Measurements from ENCODE around the gene WWC2. TPM values are rescaled to one million over a fixed set of nuclear protein-coding genes. Genes with fewer than 3 reads are reported as not detected.
A peak's percentile ranks its signal among the peaks of the same experiment; 100 is the strongest.

The WWC2 gene
- total RNA-seq, 1 experiment from 2014 or later, result 126 TPM

- ChIA-PET CTCF (interaction anchor here (0.6 to 2.4 kb wide), 3 partner anchors 48 to 110 kb away, joined by 3 to 11 read pairs (median 3); no protein-coding TSS in a partner anchor), POLR2A (no interaction called here)
- Mint-ChIP-seq H3K4me1 (peaks cover 47% of the 10 kb centered on the region), H3K27ac (peak overlapping the region; percentile 67), H3K36me3 (peaks cover 5% of the 10 kb centered on the region; the same call in 1 of the 2 replicates), H3K27me3 (ENCODE audit: low read depth) (no peaks in the 10 kb centered on the region), H3K9me3 (0 out of 2 replicates have a peak, but pooled peaks cover 5% of the 10 kb centered on the region), H3K4me3 (no peak overlapping the region)
- ATAC-seq, result no peak
- DNase-seq (ENCODE audit: low spot score), result no peak
- TF ChIP-seq ZNF317 (CRISPR knock-in tag; IDR thresholded peaks at IDR 0.05; ENCODE audit: borderline replicate concordance, low read depth) (no peak), ZNF416 (CRISPR knock-in tag; IDR thresholded peaks at IDR 0.05) (no peak), MXD4 (CRISPR knock-in tag; IDR thresholded peaks at IDR 0.05; ENCODE audit: borderline replicate concordance) (no peak), SMAD4 (CRISPR knock-in tag; IDR thresholded peaks at IDR 0.05) (no peak), NFE2L1 (CRISPR knock-in tag; IDR thresholded peaks at IDR 0.05) (no peak), ETV6 (CRISPR knock-in tag; IDR thresholded peaks at IDR 0.05) (no peak), ATF1 (CRISPR knock-in tag; IDR thresholded peaks at IDR 0.05) (no peak), ATF6 (CRISPR knock-in tag; IDR thresholded peaks at IDR 0.05) (no peak), ZNF232 (CRISPR knock-in tag; IDR thresholded peaks at IDR 0.05) (no peak)
- TF ChIP-seq, protein P1, sequence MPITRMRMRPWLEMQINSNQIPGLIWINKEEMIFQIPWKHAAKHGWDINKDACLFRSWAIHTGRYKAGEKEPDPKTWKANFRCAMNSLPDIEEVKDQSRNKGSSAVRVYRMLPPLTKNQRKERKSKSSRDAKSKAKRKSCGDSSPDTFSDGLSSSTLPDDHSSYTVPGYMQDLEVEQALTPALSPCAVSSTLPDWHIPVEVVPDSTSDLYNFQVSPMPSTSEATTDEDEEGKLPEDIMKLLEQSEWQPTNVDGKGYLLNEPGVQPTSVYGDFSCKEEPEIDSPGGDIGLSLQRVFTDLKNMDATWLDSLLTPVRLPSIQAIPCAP (CRISPR knock-in tag; IDR thresholded peaks at IDR 0.05), result no peak
- TF ChIP-seq, protein P2, sequence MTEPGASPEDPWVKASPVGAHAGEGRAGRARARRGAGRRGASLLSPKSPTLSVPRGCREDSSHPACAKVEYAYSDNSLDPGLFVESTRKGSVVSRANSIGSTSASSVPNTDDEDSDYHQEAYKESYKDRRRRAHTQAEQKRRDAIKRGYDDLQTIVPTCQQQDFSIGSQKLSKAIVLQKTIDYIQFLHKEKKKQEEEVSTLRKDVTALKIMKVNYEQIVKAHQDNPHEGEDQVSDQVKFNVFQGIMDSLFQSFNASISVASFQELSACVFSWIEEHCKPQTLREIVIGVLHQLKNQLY (CRISPR knock-in tag; IDR thresholded peaks at IDR 0.05), result no peak
- TF ChIP-seq, protein P3, sequence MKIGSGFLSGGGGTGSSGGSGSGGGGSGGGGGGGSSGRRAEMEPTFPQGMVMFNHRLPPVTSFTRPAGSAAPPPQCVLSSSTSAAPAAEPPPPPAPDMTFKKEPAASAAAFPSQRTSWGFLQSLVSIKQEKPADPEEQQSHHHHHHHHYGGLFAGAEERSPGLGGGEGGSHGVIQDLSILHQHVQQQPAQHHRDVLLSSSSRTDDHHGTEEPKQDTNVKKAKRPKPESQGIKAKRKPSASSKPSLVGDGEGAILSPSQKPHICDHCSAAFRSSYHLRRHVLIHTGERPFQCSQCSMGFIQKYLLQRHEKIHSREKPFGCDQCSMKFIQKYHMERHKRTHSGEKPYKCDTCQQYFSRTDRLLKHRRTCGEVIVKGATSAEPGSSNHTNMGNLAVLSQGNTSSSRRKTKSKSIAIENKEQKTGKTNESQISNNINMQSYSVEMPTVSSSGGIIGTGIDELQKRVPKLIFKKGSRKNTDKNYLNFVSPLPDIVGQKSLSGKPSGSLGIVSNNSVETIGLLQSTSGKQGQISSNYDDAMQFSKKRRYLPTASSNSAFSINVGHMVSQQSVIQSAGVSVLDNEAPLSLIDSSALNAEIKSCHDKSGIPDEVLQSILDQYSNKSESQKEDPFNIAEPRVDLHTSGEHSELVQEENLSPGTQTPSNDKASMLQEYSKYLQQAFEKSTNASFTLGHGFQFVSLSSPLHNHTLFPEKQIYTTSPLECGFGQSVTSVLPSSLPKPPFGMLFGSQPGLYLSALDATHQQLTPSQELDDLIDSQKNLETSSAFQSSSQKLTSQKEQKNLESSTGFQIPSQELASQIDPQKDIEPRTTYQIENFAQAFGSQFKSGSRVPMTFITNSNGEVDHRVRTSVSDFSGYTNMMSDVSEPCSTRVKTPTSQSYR (CRISPR knock-in tag; IDR thresholded peaks at IDR 0.05), result no peak
- TF ChIP-seq, protein P4, sequence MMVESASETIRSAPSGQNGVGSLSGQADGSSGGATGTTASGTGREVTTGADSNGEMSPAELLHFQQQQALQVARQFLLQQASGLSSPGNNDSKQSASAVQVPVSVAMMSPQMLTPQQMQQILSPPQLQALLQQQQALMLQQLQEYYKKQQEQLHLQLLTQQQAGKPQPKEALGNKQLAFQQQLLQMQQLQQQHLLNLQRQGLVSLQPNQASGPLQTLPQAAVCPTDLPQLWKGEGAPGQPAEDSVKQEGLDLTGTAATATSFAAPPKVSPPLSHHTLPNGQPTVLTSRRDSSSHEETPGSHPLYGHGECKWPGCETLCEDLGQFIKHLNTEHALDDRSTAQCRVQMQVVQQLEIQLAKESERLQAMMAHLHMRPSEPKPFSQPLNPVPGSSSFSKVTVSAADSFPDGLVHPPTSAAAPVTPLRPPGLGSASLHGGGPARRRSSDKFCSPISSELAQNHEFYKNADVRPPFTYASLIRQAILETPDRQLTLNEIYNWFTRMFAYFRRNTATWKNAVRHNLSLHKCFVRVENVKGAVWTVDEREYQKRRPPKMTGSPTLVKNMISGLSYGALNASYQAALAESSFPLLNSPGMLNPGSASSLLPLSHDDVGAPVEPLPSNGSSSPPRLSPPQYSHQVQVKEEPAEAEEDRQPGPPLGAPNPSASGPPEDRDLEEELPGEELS (CRISPR knock-in tag; IDR thresholded peaks at IDR 0.05), result no peak
- TF ChIP-seq, protein P5, sequence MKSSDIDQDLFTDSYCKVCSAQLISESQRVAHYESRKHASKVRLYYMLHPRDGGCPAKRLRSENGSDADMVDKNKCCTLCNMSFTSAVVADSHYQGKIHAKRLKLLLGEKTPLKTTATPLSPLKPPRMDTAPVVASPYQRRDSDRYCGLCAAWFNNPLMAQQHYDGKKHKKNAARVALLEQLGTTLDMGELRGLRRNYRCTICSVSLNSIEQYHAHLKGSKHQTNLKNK (CRISPR knock-in tag; IDR thresholded peaks at IDR 0.05), result no peak
- TF ChIP-seq, protein P6, sequence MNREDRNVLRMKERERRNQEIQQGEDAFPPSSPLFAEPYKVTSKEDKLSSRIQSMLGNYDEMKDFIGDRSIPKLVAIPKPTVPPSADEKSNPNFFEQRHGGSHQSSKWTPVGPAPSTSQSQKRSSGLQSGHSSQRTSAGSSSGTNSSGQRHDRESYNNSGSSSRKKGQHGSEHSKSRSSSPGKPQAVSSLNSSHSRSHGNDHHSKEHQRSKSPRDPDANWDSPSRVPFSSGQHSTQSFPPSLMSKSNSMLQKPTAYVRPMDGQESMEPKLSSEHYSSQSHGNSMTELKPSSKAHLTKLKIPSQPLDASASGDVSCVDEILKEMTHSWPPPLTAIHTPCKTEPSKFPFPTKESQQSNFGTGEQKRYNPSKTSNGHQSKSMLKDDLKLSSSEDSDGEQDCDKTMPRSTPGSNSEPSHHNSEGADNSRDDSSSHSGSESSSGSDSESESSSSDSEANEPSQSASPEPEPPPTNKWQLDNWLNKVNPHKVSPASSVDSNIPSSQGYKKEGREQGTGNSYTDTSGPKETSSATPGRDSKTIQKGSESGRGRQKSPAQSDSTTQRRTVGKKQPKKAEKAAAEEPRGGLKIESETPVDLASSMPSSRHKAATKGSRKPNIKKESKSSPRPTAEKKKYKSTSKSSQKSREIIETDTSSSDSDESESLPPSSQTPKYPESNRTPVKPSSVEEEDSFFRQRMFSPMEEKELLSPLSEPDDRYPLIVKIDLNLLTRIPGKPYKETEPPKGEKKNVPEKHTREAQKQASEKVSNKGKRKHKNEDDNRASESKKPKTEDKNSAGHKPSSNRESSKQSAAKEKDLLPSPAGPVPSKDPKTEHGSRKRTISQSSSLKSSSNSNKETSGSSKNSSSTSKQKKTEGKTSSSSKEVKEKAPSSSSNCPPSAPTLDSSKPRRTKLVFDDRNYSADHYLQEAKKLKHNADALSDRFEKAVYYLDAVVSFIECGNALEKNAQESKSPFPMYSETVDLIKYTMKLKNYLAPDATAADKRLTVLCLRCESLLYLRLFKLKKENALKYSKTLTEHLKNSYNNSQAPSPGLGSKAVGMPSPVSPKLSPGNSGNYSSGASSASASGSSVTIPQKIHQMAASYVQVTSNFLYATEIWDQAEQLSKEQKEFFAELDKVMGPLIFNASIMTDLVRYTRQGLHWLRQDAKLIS (CRISPR knock-in tag; IDR thresholded peaks at IDR 0.05; ENCODE audit: borderline replicate concordance), result no peak
- TF ChIP-seq, protein P7, sequence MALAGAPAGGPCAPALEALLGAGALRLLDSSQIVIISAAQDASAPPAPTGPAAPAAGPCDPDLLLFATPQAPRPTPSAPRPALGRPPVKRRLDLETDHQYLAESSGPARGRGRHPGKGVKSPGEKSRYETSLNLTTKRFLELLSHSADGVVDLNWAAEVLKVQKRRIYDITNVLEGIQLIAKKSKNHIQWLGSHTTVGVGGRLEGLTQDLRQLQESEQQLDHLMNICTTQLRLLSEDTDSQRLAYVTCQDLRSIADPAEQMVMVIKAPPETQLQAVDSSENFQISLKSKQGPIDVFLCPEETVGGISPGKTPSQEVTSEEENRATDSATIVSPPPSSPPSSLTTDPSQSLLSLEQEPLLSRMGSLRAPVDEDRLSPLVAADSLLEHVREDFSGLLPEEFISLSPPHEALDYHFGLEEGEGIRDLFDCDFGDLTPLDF (CRISPR knock-in tag; IDR thresholded peaks at IDR 0.05), result no peak
Measured at GRCh38 chr4:183146478-183146877, 47.4 kb downstream of the WWC2 start.
